22Rv1 (cell line): ENCODE results near the gene DCLK2.

Experiments
- CTCF ChIP-seq: fragments of 450-650 bp; IDR thresholded peaks from 2 replicates; pipeline ENCODE4 v1.5.1; 2017; ENCODE audit warnings: mild to moderate bottlenecking
- ZFX ChIP-seq: fragments of 450-650 bp; IDR thresholded peaks from 2 replicates; pipeline ENCODE4 v1.6.1; 2017; ENCODE audit warnings: antibody characterized with exemption, borderline replicate concordance

DNA sequence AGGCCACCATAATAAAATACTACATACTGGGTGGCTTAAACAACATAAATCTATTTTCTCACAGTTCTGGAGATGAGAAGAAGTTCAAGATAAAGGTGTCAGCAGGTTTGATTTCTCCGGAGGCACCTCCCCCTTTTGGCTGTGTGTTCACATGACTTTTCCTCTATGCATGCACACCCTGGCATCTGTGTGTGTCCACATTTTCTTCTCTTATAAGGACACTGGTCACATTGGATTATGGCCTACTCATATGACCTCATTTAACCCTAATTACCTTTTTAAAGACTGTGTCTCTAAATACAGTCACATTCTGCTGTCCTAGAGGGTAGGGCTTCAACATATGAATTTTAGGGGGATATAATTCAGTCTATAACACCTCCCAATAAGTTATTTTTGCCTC lies 79.8 kb downstream of the DCLK2 start:
- TF ChIP-seq CTCF = no peak
- TF ChIP-seq ZFX = no peak
